Panc1 (cell line): ENCODE results near the gene DLGAP4.

Experiments
- POLR2AphosphoS5 ChIP-seq: IDR thresholded peaks from 2 replicates; pipeline ENCODE4 v1.6.1; 2012; ENCODE audit warnings: mild to moderate bottlenecking, low read depth, low read length, moderate library complexity
- REST ChIP-seq, 2 experiments: IDR thresholded peaks; 2 replicates each; pipeline ENCODE4 v1.6.1; 2011 to 2012; ENCODE audit warnings: low read depth in 2 of 2, control low read depth in 1 of 2, low read length in 1 of 2, mild to moderate bottlenecking in 1 of 2, moderate library complexity in 1 of 2; ENCODE audit not compliant: insufficient read depth in 1 of 2
- SIN3A ChIP-seq: IDR thresholded peaks from 2 replicates; pipeline ENCODE4 v1.6.1; 2012; ENCODE audit warnings: low read depth, mild to moderate bottlenecking, low read length, moderate library complexity, borderline replicate concordance; ENCODE audit not compliant: insufficient read depth
- TCF7L2 ChIP-seq: IDR thresholded peaks from 2 replicates; pipeline ENCODE4 v1.6.1; 2011; ENCODE audit warnings: mild to moderate bottlenecking, low read depth, low read length, inconsistent platforms
- TF ChIP-seq, protein P1 (sequence below): fragments of 450-650 bp; IDR thresholded peaks from 2 replicates; pipeline ENCODE4 v1.5.1; 2017; ENCODE audit warnings: mild to moderate bottlenecking

DNA sequence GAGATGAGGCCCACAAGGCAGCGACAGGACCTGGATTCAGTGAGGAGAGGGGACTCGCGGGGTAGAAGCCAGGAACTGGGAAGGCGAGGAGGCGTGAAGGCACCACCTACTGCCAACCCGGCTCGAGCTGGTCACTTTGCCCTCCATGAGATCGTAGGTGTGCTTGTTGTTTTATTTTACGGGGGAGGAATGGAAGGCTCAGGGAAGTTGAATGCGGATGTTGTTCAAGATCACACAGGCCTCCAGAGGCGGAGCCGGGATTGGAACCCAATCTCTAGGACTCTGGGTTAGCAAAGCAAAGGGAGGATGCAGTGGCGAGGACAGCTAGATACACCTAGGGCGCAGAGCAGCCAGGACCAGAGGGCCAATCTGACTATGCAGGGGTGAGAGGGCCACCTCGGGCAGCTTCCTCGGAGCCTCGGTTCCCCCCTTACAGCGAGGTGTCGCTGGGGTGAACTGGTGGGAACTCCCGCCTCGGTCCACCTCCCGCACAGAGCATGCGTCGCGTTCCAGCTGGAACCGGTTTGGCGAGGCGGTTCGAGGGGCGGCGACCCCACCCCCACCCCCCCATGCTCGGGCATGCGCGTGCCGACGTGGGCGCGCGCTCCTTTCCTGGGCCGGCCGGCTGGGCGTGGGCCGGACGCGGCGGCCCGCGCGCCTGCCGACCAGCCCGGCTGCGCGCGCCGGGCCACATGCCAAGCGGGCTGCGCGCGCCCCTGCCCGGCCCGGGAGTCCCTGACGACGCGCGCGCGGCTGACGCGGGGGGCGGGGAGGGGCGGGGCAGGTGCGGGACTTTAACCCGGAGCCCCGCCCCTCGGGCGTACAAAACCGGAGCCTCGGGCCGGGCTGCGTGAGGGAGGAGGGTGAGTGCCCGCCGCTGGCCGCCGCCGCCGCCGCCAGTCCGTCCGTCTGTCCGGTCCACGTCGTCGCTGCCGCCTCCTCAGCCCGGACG, 154.8 kb downstream of the DLGAP4 start:
- TF ChIP-seq, protein P1, sequence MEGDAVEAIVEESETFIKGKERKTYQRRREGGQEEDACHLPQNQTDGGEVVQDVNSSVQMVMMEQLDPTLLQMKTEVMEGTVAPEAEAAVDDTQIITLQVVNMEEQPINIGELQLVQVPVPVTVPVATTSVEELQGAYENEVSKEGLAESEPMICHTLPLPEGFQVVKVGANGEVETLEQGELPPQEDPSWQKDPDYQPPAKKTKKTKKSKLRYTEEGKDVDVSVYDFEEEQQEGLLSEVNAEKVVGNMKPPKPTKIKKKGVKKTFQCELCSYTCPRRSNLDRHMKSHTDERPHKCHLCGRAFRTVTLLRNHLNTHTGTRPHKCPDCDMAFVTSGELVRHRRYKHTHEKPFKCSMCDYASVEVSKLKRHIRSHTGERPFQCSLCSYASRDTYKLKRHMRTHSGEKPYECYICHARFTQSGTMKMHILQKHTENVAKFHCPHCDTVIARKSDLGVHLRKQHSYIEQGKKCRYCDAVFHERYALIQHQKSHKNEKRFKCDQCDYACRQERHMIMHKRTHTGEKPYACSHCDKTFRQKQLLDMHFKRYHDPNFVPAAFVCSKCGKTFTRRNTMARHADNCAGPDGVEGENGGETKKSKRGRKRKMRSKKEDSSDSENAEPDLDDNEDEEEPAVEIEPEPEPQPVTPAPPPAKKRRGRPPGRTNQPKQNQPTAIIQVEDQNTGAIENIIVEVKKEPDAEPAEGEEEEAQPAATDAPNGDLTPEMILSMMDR, result no peak
- peak; percentile 87 for TF ChIP-seq POLR2AphosphoS5
- TF ChIP-seq REST (IDR thresholded peaks at IDR 0.05; ENCODE audit: insufficient read depth in 1 of 2, low read depth in 2 of 2, low read length in 1 of 2), result no peak
- TF ChIP-seq SIN3A, result no peak
- TF ChIP-seq TCF7L2, result no peak
